Kasumi-1 (cell line): ENCODE data around the gene CDRT15L2.
"Not testable (repeated sequence)": the region's sequence is repeated elsewhere in the genome, so short reads cannot be mapped to it uniquely, and the experiment has no call there.

Source experiments
- DNase-seq, 2 experiments: peaks; one replicate each; lab custom pipeline; 2025; lab: John Stamatoyannopoulos, UW

The CDRT15L2 gene

GRCh38 chr17:20579424-20579823, at the start of gene CDRT15L2:
Gene CDRT15L2, plus strand, starts transcription at chr17:20579724. Its CDS starts 20 bp downstream, at chr17:20579744.
- not testable (repeated sequence) for DNase-seq

GRCh38 chr17:20530104-20530503, 49.4 kb upstream of the CDRT15L2 start:
- DNase-seq = not testable (repeated sequence)

GRCh38 chr17:20532544-20533090, 46.9 kb upstream of the CDRT15L2 start:
- not testable (repeated sequence) for DNase-seq

DNA sequence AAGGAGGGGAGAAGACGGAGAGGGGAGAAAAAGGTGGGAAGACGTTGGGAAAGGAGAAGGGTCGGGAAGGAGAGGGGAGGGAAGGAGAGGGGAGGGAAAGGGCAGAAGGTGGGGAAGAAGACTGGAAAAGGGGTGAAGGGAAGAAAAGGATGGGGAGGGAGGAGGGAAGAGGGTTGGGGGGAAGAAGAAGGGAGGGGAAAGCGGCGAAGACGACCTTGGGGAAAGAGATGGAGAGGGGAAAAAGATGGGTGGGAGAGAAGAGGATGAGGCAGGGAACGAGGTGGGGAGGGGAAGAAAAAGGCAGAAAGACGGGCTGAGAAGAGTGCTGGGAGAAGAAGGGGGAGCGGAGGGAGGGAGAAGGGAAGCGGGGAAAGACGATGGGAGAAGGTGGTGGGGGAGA, 46.3 kb upstream of the CDRT15L2 start:
- not testable (repeated sequence) for DNase-seq

DNA sequence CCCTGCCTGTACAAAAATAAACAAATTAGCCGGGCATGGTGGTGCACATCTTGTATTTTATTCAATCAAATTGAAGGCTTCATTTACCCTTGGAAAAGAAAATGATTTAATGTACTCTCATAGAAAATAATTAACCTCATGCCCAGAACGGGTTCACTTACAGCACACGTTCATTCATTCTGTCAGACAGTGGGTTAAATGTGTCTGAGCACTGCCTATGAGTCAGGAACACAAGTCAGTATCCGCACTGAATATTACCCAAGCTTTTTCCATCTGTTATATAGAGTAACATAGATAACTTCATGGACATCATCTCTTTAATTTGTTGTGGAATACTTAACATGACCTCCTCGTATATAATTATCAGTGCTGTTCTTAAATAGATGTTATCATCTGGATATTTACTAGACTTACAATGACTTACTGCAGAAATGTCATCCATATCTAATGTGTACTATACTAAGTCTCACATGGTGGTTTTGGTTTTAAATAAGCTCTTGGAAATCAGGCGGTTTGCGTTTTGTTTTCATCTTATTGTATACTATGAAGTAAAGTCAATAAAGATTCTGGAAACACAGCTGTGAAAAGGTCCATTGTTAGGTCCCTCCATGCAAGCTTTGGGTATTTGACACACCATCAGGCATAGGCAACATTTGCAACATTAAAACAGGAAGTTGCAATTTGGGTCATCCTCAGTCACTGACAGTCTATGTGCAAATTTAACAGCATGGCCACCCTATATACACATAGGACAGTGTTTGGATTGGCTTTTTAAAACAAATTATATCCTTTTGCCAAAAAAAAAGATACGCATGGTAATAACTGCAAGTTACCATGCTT, 44.6 kb upstream of the CDRT15L2 start:
- DNase-seq = not testable (repeated sequence)

- not testable (repeated sequence) for DNase-seq
Observed at GRCh38 chr17:20540414-20540813, 39.1 kb upstream of the CDRT15L2 start.

GRCh38 chr17:20540865-20541264, 38.7 kb upstream of the CDRT15L2 start:
- DNase-seq = not testable (repeated sequence)

DNA sequence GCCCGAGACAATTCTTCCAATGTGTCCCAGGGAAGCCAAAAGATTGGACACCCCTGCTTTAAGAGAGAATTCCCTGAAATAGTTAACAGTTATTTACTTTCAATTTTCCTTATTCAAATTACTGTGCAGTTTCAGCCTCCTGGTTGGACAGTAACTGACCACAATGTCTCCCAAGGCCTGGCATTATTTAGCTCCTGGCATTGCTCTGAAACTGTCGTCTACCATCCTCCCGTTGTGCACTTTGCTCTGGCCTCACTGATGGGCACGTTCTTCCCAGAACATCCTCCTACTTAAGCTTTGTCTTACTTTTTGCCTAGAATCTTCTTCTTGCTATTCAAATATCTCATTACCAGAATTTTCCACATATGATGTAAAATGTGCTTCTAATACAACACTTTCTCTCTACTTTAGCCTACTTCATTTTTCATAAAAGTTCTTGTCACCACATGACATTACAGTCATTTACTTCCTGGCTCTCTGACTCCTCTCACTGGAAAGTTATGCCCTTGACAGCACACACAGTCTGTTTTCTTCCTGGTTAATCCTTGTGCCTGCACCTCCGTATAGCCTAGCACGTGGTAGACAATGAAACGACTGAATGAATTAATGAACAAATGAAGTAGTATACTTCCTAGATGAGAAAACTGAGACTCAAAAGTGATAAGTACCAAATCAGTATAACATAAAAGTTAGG, 37.5 kb upstream of the CDRT15L2 start:
- DNase-seq = not testable (repeated sequence)

DNA sequence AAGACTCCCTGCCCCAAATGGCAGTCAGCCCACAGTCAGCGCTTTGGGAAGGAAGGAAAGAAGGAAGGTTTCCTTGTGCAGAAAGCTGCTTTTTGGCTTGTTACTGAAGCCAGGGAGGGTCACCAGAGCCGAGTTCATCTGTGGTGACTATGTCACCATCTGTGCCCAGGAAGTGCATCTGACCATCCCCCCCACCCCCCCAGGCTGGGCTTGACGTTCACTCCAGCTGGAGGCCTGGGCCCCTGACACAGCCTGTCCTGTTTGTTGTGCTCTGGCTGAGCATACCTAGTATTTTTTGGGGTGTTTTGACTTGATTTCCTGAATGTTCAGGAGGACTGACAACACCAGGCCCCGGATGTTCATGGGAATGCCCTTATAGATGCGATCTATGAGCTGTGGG, 31.6 kb upstream of the CDRT15L2 start:
- not testable (repeated sequence) for DNase-seq

DNA sequence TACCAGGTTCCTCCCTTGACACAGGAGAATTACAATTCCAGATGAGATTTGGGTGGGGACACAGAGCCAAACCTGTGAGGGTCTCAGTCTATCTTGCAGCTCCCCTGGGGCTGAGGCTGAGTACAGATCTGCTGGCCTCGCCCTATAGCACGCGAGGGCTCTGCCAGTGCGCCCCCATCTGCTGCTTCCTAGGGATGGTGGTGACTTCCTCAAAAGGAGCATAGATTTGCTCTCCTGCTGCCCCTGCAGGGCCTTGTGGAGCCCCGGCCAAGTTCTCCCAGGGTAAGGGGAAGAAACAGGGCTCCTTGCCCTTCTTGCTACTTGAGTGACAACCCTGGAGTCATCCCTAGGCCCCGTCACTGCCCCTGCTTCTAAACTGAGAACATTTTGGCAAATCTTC, 26.6 kb upstream of the CDRT15L2 start:
- not testable (repeated sequence) for DNase-seq

- not testable (repeated sequence) for DNase-seq
Observed at GRCh38 chr17:20554728-20555127, 24.8 kb upstream of the CDRT15L2 start.

DNA sequence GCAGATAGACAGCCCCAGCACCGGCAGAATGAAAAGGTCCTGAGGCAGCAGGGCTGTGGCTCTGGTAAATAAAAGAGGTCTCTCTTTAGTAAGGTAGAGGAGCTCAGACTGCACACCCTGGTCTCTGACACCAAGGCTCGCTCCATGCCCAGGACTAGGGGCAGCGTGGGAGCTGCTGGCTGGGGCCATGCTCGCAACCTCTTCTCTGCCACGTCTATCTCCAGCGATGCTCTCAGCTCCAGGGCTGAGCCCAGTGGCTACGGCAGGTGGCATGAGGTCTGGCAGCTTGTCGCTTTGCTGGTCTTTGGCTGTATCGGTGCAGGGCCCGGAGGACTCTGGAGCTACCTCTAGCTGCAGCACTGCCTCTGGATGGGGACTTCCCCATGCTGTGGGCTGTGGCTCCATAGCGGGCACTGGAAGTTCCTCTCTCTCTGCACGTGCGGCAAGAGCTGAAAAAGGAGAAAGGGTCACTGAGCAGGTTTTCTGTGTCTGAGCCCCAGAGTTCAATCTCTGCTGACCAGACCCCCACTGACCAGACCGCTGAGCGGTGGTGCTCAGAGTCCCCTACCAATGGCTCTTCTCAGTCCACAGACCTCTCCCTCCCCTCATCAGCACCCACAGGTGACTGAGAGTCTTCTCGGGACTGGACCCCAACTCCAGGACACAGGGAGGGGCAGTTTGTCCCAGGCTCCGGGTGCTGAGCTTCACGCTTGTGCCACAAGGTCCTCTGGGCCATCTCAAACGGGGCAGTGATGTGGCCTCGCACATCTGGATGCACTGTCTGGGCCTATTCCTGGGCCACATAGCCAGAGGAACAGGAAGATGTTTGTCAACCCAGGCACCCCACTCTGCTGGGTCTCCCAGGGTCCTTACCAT, 24.2 kb upstream of the CDRT15L2 start:
- DNase-seq = not testable (repeated sequence)

- DNase-seq = not testable (repeated sequence)
Observed at GRCh38 chr17:20558096-20558495, 21.4 kb upstream of the CDRT15L2 start.

DNA sequence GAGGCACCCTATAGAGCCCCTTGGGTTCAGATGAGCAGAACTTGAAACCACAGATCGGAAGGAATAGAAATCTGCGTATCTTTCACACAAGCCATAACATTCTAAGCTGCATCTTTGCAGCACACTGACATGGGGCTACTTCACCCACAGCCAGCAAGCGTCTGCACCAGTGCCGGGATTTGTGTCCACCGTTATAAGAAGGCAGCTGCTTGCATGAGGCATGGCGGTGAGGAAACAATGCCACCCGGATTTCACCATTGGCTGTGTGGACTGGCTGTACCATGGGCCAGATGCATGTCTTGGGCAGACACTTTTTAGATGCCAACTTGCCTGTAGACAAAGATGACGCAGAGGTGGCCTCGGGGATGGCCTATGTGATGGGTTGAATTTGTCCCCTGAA, 20.5 kb upstream of the CDRT15L2 start:
- DNase-seq = not testable (repeated sequence)

GRCh38 chr17:20562587-20562986, 16.9 kb upstream of the CDRT15L2 start:
- no peak for DNase-seq

- DNase-seq = not testable (repeated sequence)
Observed at GRCh38 chr17:20565245-20565644, 14.3 kb upstream of the CDRT15L2 start.

GRCh38 chr17:20565711-20566110, 13.8 kb upstream of the CDRT15L2 start:
- no peak for DNase-seq

DNA sequence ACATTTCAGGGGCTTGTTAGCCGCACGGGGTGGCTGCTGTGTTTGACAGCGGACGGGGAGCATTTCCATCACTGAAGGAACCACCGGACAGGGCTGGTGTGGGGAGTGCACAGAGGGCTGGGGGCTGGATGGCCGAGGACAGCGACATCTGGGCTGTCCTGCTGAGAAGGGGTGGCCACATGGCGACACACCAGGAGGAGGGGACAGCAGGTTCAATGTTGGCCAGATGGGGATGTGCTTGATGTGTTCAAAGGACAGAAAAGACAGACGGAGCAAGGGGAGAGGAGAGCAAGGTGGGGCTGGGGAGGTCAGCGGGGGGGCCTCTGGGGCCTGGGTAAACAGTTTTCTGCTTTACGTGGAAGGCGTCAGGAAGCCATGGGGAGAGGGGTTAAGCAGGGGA, 12.8 kb upstream of the CDRT15L2 start:
- DNase-seq = not testable (repeated sequence)

GRCh38 chr17:20567421-20567820, 12.1 kb upstream of the CDRT15L2 start:
- not testable (repeated sequence) for DNase-seq

DNA sequence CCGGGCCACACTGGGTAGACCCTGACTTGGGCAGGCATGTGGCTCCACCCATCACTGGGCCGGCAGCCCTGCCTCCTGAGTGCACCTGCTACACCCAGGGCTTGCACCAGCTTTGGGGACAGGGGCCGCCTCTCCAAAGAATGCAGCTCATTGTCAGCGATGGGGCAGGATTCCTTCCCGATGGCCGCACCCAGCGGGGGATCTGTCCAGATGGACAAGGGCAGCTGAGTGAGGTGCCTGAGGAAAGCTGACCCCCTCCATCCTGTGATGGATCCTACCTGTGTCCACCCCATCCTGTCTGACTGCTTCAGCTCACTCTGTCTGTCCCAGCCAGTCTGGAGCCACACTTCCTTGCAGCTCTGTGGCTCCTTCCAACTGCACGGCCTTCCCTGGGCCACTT, 10.9 kb upstream of the CDRT15L2 start:
- DNase-seq = not testable (repeated sequence)

DNA sequence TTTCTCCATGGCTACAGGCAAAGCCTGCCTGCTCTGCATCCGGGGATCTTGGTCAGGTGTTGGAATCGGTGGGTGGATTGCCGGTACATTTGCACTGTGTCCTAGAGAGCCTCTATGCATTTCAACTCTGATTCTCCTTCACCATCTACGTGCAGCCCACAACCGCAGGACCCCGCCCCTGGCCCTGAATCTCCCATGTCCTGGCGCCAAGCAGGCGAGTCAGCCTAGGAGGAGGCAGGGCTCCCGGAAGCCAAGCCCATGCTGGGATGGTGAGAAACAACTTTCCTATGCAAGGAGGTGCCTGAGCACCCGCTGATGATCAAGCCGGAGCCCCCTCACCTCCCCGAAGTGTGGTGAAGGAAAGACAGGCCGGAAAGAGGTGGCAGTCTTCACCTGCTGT, 7.9 kb upstream of the CDRT15L2 start:
- DNase-seq = not testable (repeated sequence)

DNA sequence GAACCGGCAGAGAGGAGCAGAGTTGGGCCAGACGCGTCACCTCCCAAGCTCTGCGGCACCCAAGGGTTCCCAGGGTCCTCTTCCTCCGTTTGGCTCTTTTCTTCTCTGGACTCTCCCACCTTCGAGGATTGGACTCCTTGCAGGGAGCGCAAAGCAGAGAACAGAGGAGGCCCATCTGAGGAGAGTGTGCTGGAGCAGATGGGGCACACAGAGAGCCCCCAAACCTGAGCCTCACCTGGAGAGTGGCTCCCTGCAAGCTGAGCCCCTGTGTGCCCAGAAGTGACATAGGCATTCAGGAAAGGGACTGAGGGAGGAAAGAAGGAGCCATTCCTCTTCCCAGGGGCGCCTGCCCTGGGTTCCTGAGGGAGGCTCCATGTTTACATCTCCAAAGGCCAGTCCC, 6.3 kb upstream of the CDRT15L2 start:
- DNase-seq = not testable (repeated sequence)
